ENCODE data around the gene LCE4A. TPM values are rescaled to one million over a fixed set of nuclear protein-coding genes. Genes with fewer than 3 reads are reported as not detected.

LCE4A gene
- total RNA-seq, 2 donors from 2014 or later: not detected

- no peak overlapping the region for H3K4me3 ChIP-seq
- no peaks in the 10 kb centered on the region for H3K4me1 ChIP-seq (ENCODE audit: control insufficient read depth in 1 of 2, low read depth in 2 of 2)
- no peak overlapping the region for H3K27ac ChIP-seq
- no peak for DNase-seq (ENCODE audit: low spot score)
- TF ChIP-seq CTCF (IDR thresholded peaks at IDR 0.05): no peak
- ATAC-seq (ENCODE audit: insufficient number of reproducible peaks, low FRiP score, low read depth): no peak
- no peaks in the 10 kb centered on the region for H3K9me3 ChIP-seq
- H3K27me3 ChIP-seq (replicated peaks; ENCODE audit: insufficient read depth): no peaks in the 10 kb centered on the region
- no peaks in the 10 kb centered on the region for H3K36me3 ChIP-seq
Observed at GRCh38 chr1:152699746-152700145, 8.2 kb upstream of the LCE4A start.

GRCh38 chr1:152718238-152718637 is 10.3 kb downstream of the LCE4A start:
- H3K27me3 ChIP-seq (replicated peaks; ENCODE audit: insufficient read depth): no peaks in the 10 kb centered on the region
- no peak for TF ChIP-seq CTCF (IDR thresholded peaks at IDR 0.05)
- DNase-seq (ENCODE audit: low spot score): no peak
- H3K4me3 ChIP-seq: no peak overlapping the region
- ATAC-seq (ENCODE audit: insufficient number of reproducible peaks, low FRiP score, low read depth): no peak
- no peaks in the 10 kb centered on the region for H3K9me3 ChIP-seq
- no peaks in the 10 kb centered on the region for H3K36me3 ChIP-seq
- no peaks in the 10 kb centered on the region for H3K4me1 ChIP-seq (ENCODE audit: control insufficient read depth in 1 of 2, low read depth in 2 of 2)
- H3K27ac ChIP-seq: no peak overlapping the region

GRCh38 chr1:152725261-152725660 is 17.3 kb downstream of the LCE4A start:
- no peaks in the 10 kb centered on the region for H3K9me3 ChIP-seq
- H3K4me1 ChIP-seq (ENCODE audit: control insufficient read depth in 1 of 2, low read depth in 2 of 2): no peaks in the 10 kb centered on the region
- H3K36me3 ChIP-seq: no peaks in the 10 kb centered on the region
- ATAC-seq (ENCODE audit: insufficient number of reproducible peaks, low FRiP score, low read depth) (no peak), DNase-seq (ENCODE audit: low spot score) (no peak)
- H3K27me3 ChIP-seq (replicated peaks; ENCODE audit: insufficient read depth): no peaks in the 10 kb centered on the region
- no peak overlapping the region for H3K27ac ChIP-seq
- no peak overlapping the region for H3K4me3 ChIP-seq
- no peak for TF ChIP-seq CTCF (IDR thresholded peaks at IDR 0.05)

GRCh38 chr1:152728986-152729385 is 21.0 kb downstream of the LCE4A start:
- Histone ChIP-seq H3K27me3 (replicated peaks; ENCODE audit: insufficient read depth) (no peaks in the 10 kb centered on the region), H3K27ac (no peak overlapping the region), H3K36me3 (no peaks in the 10 kb centered on the region), H3K9me3 (no peaks in the 10 kb centered on the region), H3K4me1 (ENCODE audit: control insufficient read depth in 1 of 2, low read depth in 2 of 2) (no peaks in the 10 kb centered on the region), H3K4me3 (no peak overlapping the region)
- TF ChIP-seq CTCF (IDR thresholded peaks at IDR 0.05): no peak
- no peak for ATAC-seq (ENCODE audit: insufficient number of reproducible peaks, low FRiP score, low read depth)
- no peak for DNase-seq (ENCODE audit: low spot score)

- Histone ChIP-seq H3K4me3 (no peak overlapping the region), H3K27ac (no peak overlapping the region), H3K36me3 (no peaks in the 10 kb centered on the region), H3K9me3 (no peaks in the 10 kb centered on the region), H3K27me3 (replicated peaks; ENCODE audit: insufficient read depth) (no peaks in the 10 kb centered on the region), H3K4me1 (ENCODE audit: control insufficient read depth in 1 of 2, low read depth in 2 of 2) (no peaks in the 10 kb centered on the region)
- no peak for ATAC-seq (ENCODE audit: insufficient number of reproducible peaks, low FRiP score, low read depth)
- DNase-seq (ENCODE audit: low spot score): no peak
- TF ChIP-seq CTCF (IDR thresholded peaks at IDR 0.05): no peak
Observed at GRCh38 chr1:152735648-152736047, 27.7 kb downstream of the LCE4A start.

All from thoracic aorta (tissue), 2 donors.